GM18519 (cell line): Measurements from ENCODE around the gene NXNL1.

ENCODE experiments used
- ATAC-seq: cut with Tn5 transposase; IDR thresholded peaks from one replicate; pipeline ENCODE4 v1.9.1; 2021; ENCODE audit warnings: mild to moderate bottlenecking, moderate library complexity; ENCODE audit not compliant: unreplicated experiment, low FRiP score

NXNL1 gene

DNA sequence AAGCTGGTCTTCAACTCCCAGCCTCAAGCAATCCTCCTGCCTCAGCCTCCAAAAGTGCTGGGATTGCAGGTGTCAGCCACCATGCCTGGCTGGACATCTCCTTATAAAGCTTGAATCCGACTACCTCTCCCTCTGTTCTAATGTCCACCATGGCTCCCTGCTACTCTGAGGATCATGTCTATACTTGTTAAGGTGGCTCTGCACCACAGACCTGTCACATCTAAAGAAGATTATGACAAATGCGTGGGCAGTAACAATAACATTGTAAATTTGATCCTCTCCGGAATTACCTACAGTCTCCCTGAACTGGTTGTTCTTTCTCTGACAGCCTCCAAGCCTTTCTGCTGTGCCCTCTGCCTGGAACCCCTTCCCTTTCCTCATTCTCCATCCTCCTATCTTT lies 1.8 kb downstream of the NXNL1 start:
- no peak for ATAC-seq

GRCh38 chr19:17457616-17458015 lies 3.1 kb downstream of the NXNL1 start:
- ATAC-seq = no peak

DNA sequence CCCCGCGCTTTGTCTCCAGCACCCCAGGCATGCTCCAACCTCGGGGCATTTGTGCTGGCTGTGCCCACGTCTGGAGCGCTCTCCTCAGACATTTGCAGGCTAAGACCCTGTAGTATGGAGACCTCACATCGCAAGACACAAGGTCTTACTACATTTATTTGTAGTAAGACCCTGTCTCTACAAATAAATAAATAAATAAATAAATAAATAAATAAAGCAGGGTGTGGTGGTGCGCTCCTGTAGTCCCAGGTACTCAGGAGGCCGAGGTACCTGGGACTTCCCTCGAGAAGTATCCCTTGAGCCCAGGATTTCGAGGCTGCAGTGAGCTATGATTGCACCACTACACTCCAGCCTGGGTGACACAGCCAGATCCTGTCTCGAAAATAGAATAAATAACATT lies 4.6 kb downstream of the NXNL1 start:
- no peak for ATAC-seq

GRCh38 chr19:17455308-17456123 lies 5.2 kb downstream of the NXNL1 start:
- ATAC-seq = no peak

GRCh38 chr19:17454576-17455071 lies 6.1 kb downstream of the NXNL1 start:
- no peak for ATAC-seq

GRCh38 chr19:17451820-17452219 lies 8.9 kb downstream of the NXNL1 start:
- no peak for ATAC-seq

GRCh38 chr19:17450264-17451075 lies 10.3 kb downstream of the NXNL1 start:
- ATAC-seq = no peak

DNA sequence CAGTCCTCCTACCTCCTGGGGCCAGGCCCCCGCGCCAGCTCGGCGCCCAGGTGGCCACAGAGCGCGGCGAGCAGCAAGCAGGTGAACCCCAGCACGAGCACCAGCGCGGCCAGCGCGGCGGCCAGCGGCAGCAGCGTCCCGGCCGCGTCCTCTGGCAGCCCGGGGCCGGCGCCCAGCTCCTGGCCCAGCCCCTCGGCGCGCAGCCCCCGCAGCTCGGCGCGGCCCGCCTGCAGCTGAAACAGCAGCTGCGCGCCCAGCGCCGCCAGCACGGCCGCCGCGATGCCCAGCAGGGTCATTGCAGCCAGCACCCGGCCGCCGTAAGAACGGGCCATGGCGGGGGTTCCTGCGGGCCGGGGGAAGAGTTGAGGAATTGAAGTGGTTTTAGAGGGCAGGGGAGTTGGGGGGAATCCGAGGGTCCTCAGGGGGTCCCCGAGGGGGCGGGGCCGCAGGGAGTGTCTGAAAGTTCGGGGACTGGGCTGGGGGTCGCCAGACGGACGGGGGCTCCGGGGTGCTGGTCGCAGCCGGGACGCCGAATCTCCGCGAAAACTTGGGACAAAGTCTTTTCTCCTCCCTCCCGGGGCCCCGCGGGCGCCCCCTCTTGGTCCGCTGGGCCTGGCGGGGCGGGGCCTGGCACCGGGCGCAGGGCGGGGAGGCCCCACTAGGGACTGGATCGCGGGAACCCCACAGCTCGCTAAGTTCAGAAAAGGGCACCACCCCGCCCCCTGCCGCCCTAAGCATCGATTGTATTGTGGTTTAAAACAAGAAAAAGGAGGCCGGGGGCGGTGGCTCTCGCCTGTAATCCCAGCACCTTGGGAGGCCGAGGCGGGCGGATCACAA lies 12.4 kb downstream of the NXNL1 start, which contains the start of gene TMEM221:
TMEM221 (minus strand) TSS at position 538 of the 837 bp plus-strand sequence; CDS start at position 332, 206 bp downstream.
- no peak for ATAC-seq

- no peak for ATAC-seq
These were observed 13.0 kb downstream of the NXNL1 start for GRCh38 chr19:17447704-17448130.

GRCh38 chr19:17445526-17446165 lies 15.1 kb downstream of the NXNL1 start:
- no peak for ATAC-seq

DNA sequence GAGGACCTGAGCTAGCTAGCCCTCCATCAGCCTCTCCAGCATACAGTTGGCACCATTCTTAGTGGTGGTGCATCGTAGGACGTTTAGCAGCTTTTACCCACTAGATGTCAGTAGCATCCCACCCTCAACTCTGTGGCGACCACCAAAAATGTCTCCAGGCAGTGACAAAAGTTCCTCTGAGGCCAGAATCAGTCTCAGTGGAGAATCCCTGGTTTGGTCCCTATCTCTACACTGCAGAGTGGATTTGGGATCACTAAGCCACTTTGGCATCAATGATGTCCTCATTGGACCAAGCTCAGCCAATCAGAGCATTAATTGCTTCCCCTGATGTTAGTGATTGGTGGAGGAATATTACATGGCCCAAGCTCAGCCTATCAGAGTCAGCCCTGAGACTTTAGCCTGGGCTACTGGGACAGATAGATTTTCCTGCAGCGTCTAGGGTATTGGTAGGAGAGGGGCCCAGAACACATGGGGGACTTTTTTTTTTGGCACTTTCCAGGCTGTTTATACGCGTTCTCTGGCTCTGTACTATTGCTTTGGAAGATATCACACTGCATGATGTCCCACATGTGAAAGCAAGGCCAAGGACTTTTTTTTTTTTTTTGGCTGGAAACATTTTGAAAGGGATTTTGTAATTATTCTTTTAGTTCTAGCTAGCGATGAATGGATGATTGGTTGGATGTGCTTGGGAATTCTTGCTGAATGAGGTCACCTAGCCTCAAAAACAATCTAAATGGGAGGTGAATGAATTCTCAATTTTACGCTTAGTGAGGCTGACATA lies 19.3 kb downstream of the NXNL1 start:
- ATAC-seq = no peak

DNA sequence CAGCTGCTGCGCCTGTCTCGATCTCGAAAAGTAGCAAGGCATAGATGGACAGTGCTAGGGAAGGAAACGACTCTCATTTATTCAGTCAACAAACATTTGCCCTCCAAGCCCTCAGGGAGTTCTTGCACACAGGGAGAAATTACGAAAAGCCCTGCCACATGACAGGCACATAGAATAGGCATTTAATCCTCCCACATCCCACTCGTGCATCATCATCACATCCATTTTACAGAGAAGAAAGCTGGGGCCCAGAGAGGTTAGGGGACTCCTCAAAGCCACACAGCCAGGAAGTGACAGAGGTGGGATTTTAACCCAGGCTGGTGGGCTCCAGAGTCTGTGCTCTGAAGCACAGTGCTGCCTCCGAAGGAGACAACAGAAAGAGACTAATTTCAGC lies 23.9 kb downstream of the NXNL1 start:
- ATAC-seq = no peak

GRCh38 chr19:17436094-17436873 lies 24.4 kb downstream of the NXNL1 start:
- ATAC-seq = no peak

- ATAC-seq = no peak
These were observed 25.5 kb downstream of the NXNL1 start for GRCh38 chr19:17435218-17435617.

DNA sequence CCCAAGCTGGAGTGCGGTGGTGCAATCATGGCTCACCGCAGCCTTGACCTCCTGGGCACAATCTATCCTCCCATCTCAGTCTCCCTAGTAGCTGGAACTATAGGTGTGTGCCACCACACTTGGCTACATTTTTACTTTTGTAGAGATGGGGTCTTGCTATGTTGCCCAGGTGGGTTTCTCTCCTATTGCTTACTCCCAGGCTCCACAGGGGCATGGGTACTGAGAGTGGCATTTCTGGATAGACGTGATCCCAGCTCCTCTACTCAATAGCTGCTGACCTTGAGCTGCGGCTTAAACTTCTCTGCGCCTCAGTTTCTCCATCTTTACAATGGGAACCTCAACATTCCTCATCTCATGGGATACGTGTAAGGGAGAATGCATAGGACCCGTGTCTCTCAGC lies 29.3 kb downstream of the NXNL1 start:
- ATAC-seq = no peak

DNA sequence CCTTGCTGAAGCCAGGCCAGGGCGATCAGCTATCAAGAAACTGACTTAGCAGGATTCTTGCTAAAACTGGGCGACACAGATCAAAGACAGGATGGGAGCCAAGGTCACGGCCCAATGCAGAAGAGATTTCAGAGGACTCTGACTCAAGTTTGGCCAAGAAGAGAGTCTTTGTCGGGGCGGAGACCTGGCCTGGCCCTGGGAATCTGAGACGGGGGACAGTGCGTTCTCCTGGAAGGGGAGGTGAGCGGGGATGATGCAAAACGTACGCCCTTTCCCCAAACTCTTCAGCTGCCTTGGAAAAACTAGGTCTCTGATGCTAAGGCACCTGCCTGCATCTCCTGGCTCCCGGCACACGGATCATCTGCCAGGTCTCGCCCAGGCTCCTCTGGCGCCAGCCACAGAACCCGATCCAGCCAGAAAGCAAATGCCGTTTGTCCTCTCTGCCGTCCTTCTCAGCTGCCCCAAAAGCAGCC lies 31.0 kb downstream of the NXNL1 start:
- no peak for ATAC-seq

DNA sequence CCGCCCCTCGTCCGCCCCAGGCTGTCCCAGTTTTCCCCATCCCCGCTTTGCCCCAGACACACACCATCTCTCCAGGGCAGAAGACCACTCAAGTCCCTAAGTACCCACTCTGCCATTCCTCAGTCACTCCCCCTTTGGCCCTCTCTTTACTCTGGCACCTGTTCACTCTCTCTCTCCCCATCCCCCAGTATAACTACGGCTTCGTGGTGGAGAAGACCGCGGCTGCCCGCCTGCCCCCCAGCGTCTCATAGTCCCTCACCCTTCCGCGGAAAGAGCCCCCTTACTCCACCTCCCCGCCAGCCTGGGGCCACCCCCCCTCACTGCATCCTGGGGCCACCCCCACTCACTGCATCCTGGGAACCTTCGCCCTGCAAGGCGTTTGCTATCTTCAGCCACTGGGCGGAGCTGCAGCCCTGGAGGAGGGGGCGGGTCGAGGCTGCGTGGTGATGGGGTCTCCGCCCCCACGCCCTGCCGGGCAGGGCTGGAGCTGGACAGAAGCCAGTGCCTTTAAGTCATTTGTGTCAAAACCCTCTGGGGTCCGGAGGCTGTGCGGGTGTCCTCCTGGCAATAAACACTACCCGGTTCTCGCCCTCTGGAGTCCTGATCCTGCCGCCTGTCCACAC lies 35.9 kb downstream of the NXNL1 start:
- ATAC-seq = no peak
